ACC112 (cell line): ENCODE measurements around the gene CD3E.

Experiments
- H2AFZ ChIP-seq: fragments of 200-600 bp; sonication (generic); one replicate; pipeline ENCODE4 v1.6.0; 2017; ENCODE audit warnings: antibody characterized with exemption, low read length; ENCODE audit not compliant: unreplicated experiment
- H3K27ac ChIP-seq: fragments of 200-600 bp; sonication (generic); 2 replicates; pipeline ENCODE4 v1.5.1; 2014; ENCODE audit warnings: low read depth, mild to moderate bottlenecking, antibody characterized with exemption, low read length, moderate library complexity
- H3K27me3 ChIP-seq: fragments of 200-600 bp; sonication (generic); 2 replicates; pipeline ENCODE4 v1.6.1; 2014; ENCODE audit warnings: mild to moderate bottlenecking, antibody characterized with exemption, low read length, moderate library complexity, mixed read lengths; ENCODE audit not compliant: insufficient read depth
- H3K36me3 ChIP-seq: fragments of 200-600 bp; sonication (generic); 2 replicates; pipeline ENCODE4 v1.6.1; 2016; ENCODE audit warnings: mild to moderate bottlenecking, antibody characterized with exemption, low read length, moderate library complexity, mixed read lengths; ENCODE audit not compliant: insufficient read depth
- H3K4me1 ChIP-seq: fragments of 200-600 bp; sonication (generic); one replicate; pipeline ENCODE4 v1.6.1; 2016; ENCODE audit warnings: low read length, mixed read lengths; ENCODE audit not compliant: insufficient read depth, unreplicated experiment, control insufficient read depth
- H3K4me3 ChIP-seq: fragments of 200-600 bp; sonication (generic); 2 replicates; pipeline ENCODE4 v1.5.1; 2014; ENCODE audit warnings: mild to moderate bottlenecking, low read depth, low read length
- H3K79me2 ChIP-seq: fragments of 200-600 bp; sonication (generic); one replicate; pipeline ENCODE4 v1.6.0; 2016; ENCODE audit warnings: low read length; ENCODE audit not compliant: control insufficient read depth, unreplicated experiment, insufficient read depth

CD3E gene

GRCh38 chr11:118322721-118323120 is 18.2 kb downstream of the CD3E start:
- Histone ChIP-seq H3K27me3 (peaks cover 52% of the 10 kb centered on the region), H3K36me3 (no peaks in the 10 kb centered on the region), H2AFZ (no peak overlapping the region), H3K27ac (no peak overlapping the region), H3K79me2 (no peaks in the 10 kb centered on the region), H3K4me3 (no peak overlapping the region), H3K4me1 (no peaks in the 10 kb centered on the region)

GRCh38 chr11:118325283-118325682 is 20.8 kb downstream of the CD3E start:
- Histone ChIP-seq H3K4me3 (no peak overlapping the region), H3K27ac (no peak overlapping the region), H3K36me3 (no peaks in the 10 kb centered on the region), H3K79me2 (no peaks in the 10 kb centered on the region), H3K27me3 (peaks cover 42% of the 10 kb centered on the region), H3K4me1 (no peaks in the 10 kb centered on the region), H2AFZ (no peak overlapping the region)

GRCh38 chr11:118328745-118329144 is 24.2 kb downstream of the CD3E start:
- Histone ChIP-seq H3K4me3 (no peak overlapping the region), H3K36me3 (no peaks in the 10 kb centered on the region), H2AFZ (no peak overlapping the region), H3K27ac (no peak overlapping the region), H3K27me3 (peaks cover 28% of the 10 kb centered on the region), H3K4me1 (no peaks in the 10 kb centered on the region), H3K79me2 (no peaks in the 10 kb centered on the region)

- Histone ChIP-seq H3K27me3 (peaks cover 28% of the 10 kb centered on the region), H3K27ac (no peak overlapping the region), H3K36me3 (no peaks in the 10 kb centered on the region), H3K4me3 (no peak overlapping the region), H3K4me1 (no peaks in the 10 kb centered on the region), H3K79me2 (no peaks in the 10 kb centered on the region), H2AFZ (no peak overlapping the region)
Observed at GRCh38 chr11:118334745-118335144, 30.2 kb downstream of the CD3E start.

GRCh38 chr11:118338637-118339061 is 34.1 kb downstream of the CD3E start:
- Histone ChIP-seq H2AFZ (no peak overlapping the region), H3K36me3 (no peaks in the 10 kb centered on the region), H3K27ac (no peak overlapping the region), H3K79me2 (no peaks in the 10 kb centered on the region), H3K4me1 (no peaks in the 10 kb centered on the region), H3K4me3 (no peak overlapping the region), H3K27me3 (peaks cover 41% of the 10 kb centered on the region)

- no peaks in the 10 kb centered on the region for H3K36me3 ChIP-seq
Observed at GRCh38 chr11:118339281-118339961, 34.9 kb downstream of the CD3E start.

GRCh38 chr11:118340449-118340848 is 35.9 kb downstream of the CD3E start:
- Histone ChIP-seq H3K27ac (no peak overlapping the region), H3K4me1 (no peaks in the 10 kb centered on the region), H3K79me2 (no peaks in the 10 kb centered on the region), H3K4me3 (no peak overlapping the region), H3K27me3 (peaks cover 53% of the 10 kb centered on the region), H3K36me3 (no peaks in the 10 kb centered on the region), H2AFZ (no peak overlapping the region)

More at GRCh38 chr11:118339281-118339961, 34.9 kb downstream of the CD3E start:
- Histone ChIP-seq H3K27ac (no peak overlapping the region), H3K4me1 (no peaks in the 10 kb centered on the region), H3K27me3 (peaks cover 46% of the 10 kb centered on the region), H2AFZ (no peak overlapping the region), H3K79me2 (no peaks in the 10 kb centered on the region), H3K4me3 (no peak overlapping the region)

- H3K4me1 ChIP-seq: no peaks in the 10 kb centered on the region
- H3K79me2 ChIP-seq: no peaks in the 10 kb centered on the region
- H3K27ac ChIP-seq: no peak overlapping the region
- no peak overlapping the region for H2AFZ ChIP-seq
- H3K36me3 ChIP-seq: no peaks in the 10 kb centered on the region
- peaks cover 57% of the 10 kb centered on the region for H3K27me3 ChIP-seq
- no peak overlapping the region for H3K4me3 ChIP-seq
Observed at GRCh38 chr11:118341261-118341660, 36.7 kb downstream of the CD3E start.

- Histone ChIP-seq H3K27ac (no peak overlapping the region), H3K36me3 (no peaks in the 10 kb centered on the region), H3K4me1 (no peaks in the 10 kb centered on the region), H2AFZ (no peak overlapping the region), H3K4me3 (no peak overlapping the region), H3K79me2 (no peaks in the 10 kb centered on the region), H3K27me3 (peaks cover 56% of the 10 kb centered on the region)
Observed at GRCh38 chr11:118341815-118342489, 37.4 kb downstream of the CD3E start.

- Histone ChIP-seq H2AFZ (no peak within 1 kb of the TSS), H3K27me3 (peaks cover 63% of the 10 kb centered on the region), H3K4me1 (no peaks in the 10 kb centered on the region), H3K4me3 (no peak within 1 kb of the TSS), H3K79me2 (no peaks in the 10 kb centered on the region), H3K27ac (no peak within 1 kb of the TSS), H3K36me3 (no peaks in the 10 kb centered on the region)
Observed at GRCh38 chr11:118342503-118343161, 38.1 kb downstream of the CD3E start, which contains the start of gene CD3D. Gene CD3D, minus strand, starts transcription at chr11:118342705. Its CDS starts 98 bp downstream, at chr11:118342607.
